Measurements from ENCODE around the gene STAG1. TPM values are rescaled to one million over a fixed set of nuclear protein-coding genes. Genes with fewer than 3 reads are reported as not detected.

Gene STAG1
- total and polyA plus RNA-seq, 9 of the 15 experiments (the other 6 are each of a cell fraction or from before 2014, with no cell fraction given) = 2.7 to 17.7 (median 8.8) TPM

- no peak for TF ChIP-seq PBX2 (CRISPR knock-in tag; IDR thresholded peaks at IDR 0.05; ENCODE audit: low read depth)
- TF ChIP-seq PBX2 (tag; conservative IDR thresholded peaks at IDR 0.05; ENCODE audit: low read depth) = 0 out of 2 replicates have a peak, but pooled peaks have one; percentile 6
- no peak for TF ChIP-seq NFATC3 (IDR thresholded peaks at IDR 0.05)
- no peak for TF ChIP-seq ZBTB40 (IDR thresholded peaks at IDR 0.05)
- TF ChIP-seq ZBTB40 (CRISPR knock-in tag; IDR thresholded peaks at IDR 0.05) = no peak
Measured at GRCh38 chr3:136685882-136686281, 66.3 kb downstream of the STAG1 start (continued).

All from K562 (cell line).